Uterus (tissue), 2 donors: ENCODE measurements around the gene MYORG.

Experiments
- POLR2A ChIP-seq, 2 donors: fragments of 450-650 bp; IDR thresholded peaks; one replicate each; pipeline ENCODE4 v1.6.1; 2016; ENCODE audit warnings: antibody characterized with exemption in 2 of 2, mild to moderate bottlenecking in 1 of 2, moderate library complexity in 1 of 2
- TF ChIP-seq, protein P1 (sequence below), 4 experiments: fragments of 200-600 bp in 2 of 4; fragments of 450-650 bp in 2 of 4; sonication (generic) in 2 of 4; IDR thresholded peaks; one replicate each; pipeline ENCODE4 v1.5.1; 2016 to 2019; ENCODE audit warnings: antibody characterized with exemption in 4 of 4, mild to moderate bottlenecking in 2 of 4, moderate library complexity in 1 of 4

- TF ChIP-seq POLR2A (IDR thresholded peaks at IDR 0.05): no peak
- TF ChIP-seq, protein P1, sequence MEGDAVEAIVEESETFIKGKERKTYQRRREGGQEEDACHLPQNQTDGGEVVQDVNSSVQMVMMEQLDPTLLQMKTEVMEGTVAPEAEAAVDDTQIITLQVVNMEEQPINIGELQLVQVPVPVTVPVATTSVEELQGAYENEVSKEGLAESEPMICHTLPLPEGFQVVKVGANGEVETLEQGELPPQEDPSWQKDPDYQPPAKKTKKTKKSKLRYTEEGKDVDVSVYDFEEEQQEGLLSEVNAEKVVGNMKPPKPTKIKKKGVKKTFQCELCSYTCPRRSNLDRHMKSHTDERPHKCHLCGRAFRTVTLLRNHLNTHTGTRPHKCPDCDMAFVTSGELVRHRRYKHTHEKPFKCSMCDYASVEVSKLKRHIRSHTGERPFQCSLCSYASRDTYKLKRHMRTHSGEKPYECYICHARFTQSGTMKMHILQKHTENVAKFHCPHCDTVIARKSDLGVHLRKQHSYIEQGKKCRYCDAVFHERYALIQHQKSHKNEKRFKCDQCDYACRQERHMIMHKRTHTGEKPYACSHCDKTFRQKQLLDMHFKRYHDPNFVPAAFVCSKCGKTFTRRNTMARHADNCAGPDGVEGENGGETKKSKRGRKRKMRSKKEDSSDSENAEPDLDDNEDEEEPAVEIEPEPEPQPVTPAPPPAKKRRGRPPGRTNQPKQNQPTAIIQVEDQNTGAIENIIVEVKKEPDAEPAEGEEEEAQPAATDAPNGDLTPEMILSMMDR (IDR thresholded peaks at IDR 0.05): no peak
These were observed 11.4 kb downstream of the MYORG start for GRCh38 chr9:34365282-34365681.
